Activated B cell treated with CpG ODN at 0.5 μM for 24 hours (primary cell): ENCODE measurements around the gene VSTM2B. TPM values are rescaled to one million over a fixed set of nuclear protein-coding genes. Genes with fewer than 3 reads are reported as not detected.

Source experiments
- ATAC-seq: fragments of 200-7000 bp; cut with Tn5 transposase; one replicate; pipeline ENCODE4 v1.10.0; 2021; ENCODE audit warnings: low read depth, mild to moderate bottlenecking, moderate library complexity
- CTCF ChIA-PET: fragments of 350-600 bp; sonication (Branson Sonifier 250); formaldehyde crosslinking; loops from one replicate; lab custom pipeline; 2021; ENCODE audit warnings: antibody characterized with exemption; lab: Charles Lee
- POLR2A ChIA-PET: fragments of 350-600 bp; sonication (Branson Sonifier 250); formaldehyde crosslinking; loops from one replicate; lab custom pipeline; 2021; ENCODE audit warnings: antibody characterized with exemption; lab: Charles Lee
- DNase-seq: peaks from one replicate; pipeline ENCODE4 v3.0.0; 2022
- H3K27ac Mint-ChIP-seq: one replicate; pipeline ENCODE4 v1.8.0; 2020; ENCODE audit warnings: mixed read lengths
- H3K27me3 Mint-ChIP-seq: one replicate; pipeline ENCODE4 v1.8.0; 2021; ENCODE audit warnings: mixed read lengths
- H3K36me3 Mint-ChIP-seq: one replicate; pipeline ENCODE4 v1.8.0; 2021; ENCODE audit warnings: low read depth, mixed read lengths
- H3K4me1 Mint-ChIP-seq: one replicate; pipeline ENCODE4 v1.8.0; 2021; ENCODE audit warnings: mixed read lengths
- H3K4me3 Mint-ChIP-seq: one replicate; pipeline ENCODE4 v1.8.0; 2020; ENCODE audit warnings: mild to moderate bottlenecking, mixed read lengths
- H3K9me3 Mint-ChIP-seq: one replicate; pipeline ENCODE4 v1.8.0; 2020; ENCODE audit warnings: mixed read lengths
- CTCF ChIP-seq: fragments of 200-600 bp; IDR thresholded peaks from one replicate; pipeline ENCODE4 v1.8.0; 2022; ENCODE audit warnings: antibody characterized with exemption, mild to moderate bottlenecking
- intact Hi-C: fragments of 100-400 bp; cut with micrococcal nuclease; formaldehyde crosslinking; loops from one replicate; pipeline ENCODE4 v1.15.1; 2024
- total RNA-seq: library from RNA; stranded (reverse); gene quantifications from 2 replicates; pipeline ENCODE4 v1.2.3, GENCODE V29; 2022

The VSTM2B gene
- not detected in 2 replicates for total RNA-seq

- intact Hi-C loops: no loop called here
- ATAC-seq (no peak), DNase-seq (no peak)
- H3K9me3 Mint-ChIP-seq: no peaks in the 10 kb centered on the region
- CTCF ChIA-PET: no interaction called here
- H3K36me3 Mint-ChIP-seq: no peaks in the 10 kb centered on the region
- no peak within 1 kb of the TSS for H3K27ac Mint-ChIP-seq
- POLR2A ChIA-PET: no interaction called here
- no peak for TF ChIP-seq CTCF
- H3K4me1 Mint-ChIP-seq: peaks cover 28% of the 10 kb centered on the region
- peaks cover 49% of the 10 kb centered on the region for H3K27me3 Mint-ChIP-seq
- H3K4me3 Mint-ChIP-seq: no peak within 1 kb of the TSS
Observed at GRCh38 chr19:29525901-29526729, at the start of gene VSTM2B. Gene VSTM2B (plus strand): TSS chr19:29525994. CDS start chr19:29526584, 590 bp downstream.

- H3K9me3 Mint-ChIP-seq: peaks cover 11% of the 10 kb centered on the region
- CTCF ChIA-PET: interaction anchor here (0.6 kb wide), 1 partner anchor 225 kb away, joined by 3 read pairs; no protein-coding TSS in a partner anchor
Observed at GRCh38 chr19:29476528-29476927, 49.3 kb upstream of the VSTM2B start.

GRCh38 chr19:29477831-29478577 lies 47.8 kb upstream of the VSTM2B start:
- no peak for TF ChIP-seq CTCF
- intact Hi-C loops: no loop called here
- Mint-ChIP-seq H3K4me1 (no peaks in the 10 kb centered on the region), H3K27me3 (no peaks in the 10 kb centered on the region), H3K27ac (no peak overlapping the region), H3K9me3 (peaks cover 15% of the 10 kb centered on the region), H3K4me3 (no peak overlapping the region), H3K36me3 (no peaks in the 10 kb centered on the region)
- ChIA-PET CTCF (no interaction called here), POLR2A (no interaction called here)
- ATAC-seq: no peak
- no peak for DNase-seq

More at GRCh38 chr19:29476528-29476927, 49.3 kb upstream of the VSTM2B start:
- TF ChIP-seq CTCF: no peak
- POLR2A ChIA-PET: no interaction called here
- no peaks in the 10 kb centered on the region for H3K27me3 Mint-ChIP-seq
- H3K36me3 Mint-ChIP-seq: no peaks in the 10 kb centered on the region
- no peak overlapping the region for H3K27ac Mint-ChIP-seq
- no peaks in the 10 kb centered on the region for H3K4me1 Mint-ChIP-seq
- DNase-seq: no peak
- no peak for ATAC-seq
- intact Hi-C loops: no loop called here
- H3K4me3 Mint-ChIP-seq: no peak overlapping the region

- H3K9me3 Mint-ChIP-seq: peaks cover 15% of the 10 kb centered on the region
- no peak overlapping the region for H3K4me3 Mint-ChIP-seq
- no peak overlapping the region for H3K27ac Mint-ChIP-seq
- CTCF ChIA-PET: no interaction called here
- ATAC-seq (no peak), DNase-seq (no peak)
- no peaks in the 10 kb centered on the region for H3K36me3 Mint-ChIP-seq
- intact Hi-C loops: no loop called here
- H3K4me1 Mint-ChIP-seq: no peaks in the 10 kb centered on the region
- H3K27me3 Mint-ChIP-seq: no peaks in the 10 kb centered on the region
- no peak for TF ChIP-seq CTCF
- POLR2A ChIA-PET: no interaction called here
Observed at GRCh38 chr19:29478578-29479565, 46.9 kb upstream of the VSTM2B start.
